ENCODE measurements around the gene NOTCH4. TPM values are rescaled to one million over a fixed set of nuclear protein-coding genes. Genes with fewer than 3 reads are reported as not detected.
A peak's percentile ranks its signal among the peaks of the same experiment; 100 is the strongest.

NOTCH4 gene
- total RNA-seq, 1 donor from 2014 or later: 4.9 TPM

GRCh38 chr6:32181148-32181702, 42.6 kb downstream of the NOTCH4 start:
- Mint-ChIP-seq H3K9me3 (ENCODE audit: unreplicated experiment) (peaks cover 17% of the 10 kb centered on the region), H3K36me3 (ENCODE audit: unreplicated experiment) (peaks cover 5% of the 10 kb centered on the region), H3K27me3 (ENCODE audit: unreplicated experiment) (peaks cover 18% of the 10 kb centered on the region), H3K27ac (ENCODE audit: unreplicated experiment) (peak overlapping the region; percentile 28), H3K4me1 (ENCODE audit: low read depth, unreplicated experiment) (peaks cover 29% of the 10 kb centered on the region), H3K4me3 (ENCODE audit: unreplicated experiment) (no peak overlapping the region)
- no peak for TF ChIP-seq CTCF (IDR thresholded peaks at IDR 0.05; ENCODE audit: partially characterized antibody, unreplicated experiment)
- DNase-seq: no peak

- peaks cover 19% of the 10 kb centered on the region for H3K9me3 Mint-ChIP-seq (ENCODE audit: unreplicated experiment)
- peaks cover 33% of the 10 kb centered on the region for H3K4me1 Mint-ChIP-seq (ENCODE audit: low read depth, unreplicated experiment)
- TF ChIP-seq CTCF (IDR thresholded peaks at IDR 0.05; ENCODE audit: partially characterized antibody, unreplicated experiment): no peak
- DNase-seq: no peak
- no peak overlapping the region for H3K27ac Mint-ChIP-seq (ENCODE audit: unreplicated experiment)
- H3K36me3 Mint-ChIP-seq (ENCODE audit: unreplicated experiment): peaks cover 5% of the 10 kb centered on the region
- peaks cover 20% of the 10 kb centered on the region for H3K27me3 Mint-ChIP-seq (ENCODE audit: unreplicated experiment)
- H3K4me3 Mint-ChIP-seq (ENCODE audit: unreplicated experiment): peak overlapping the region; percentile 94
These were observed 44.0 kb downstream of the NOTCH4 start for GRCh38 chr6:32179766-32180405.

DNA sequence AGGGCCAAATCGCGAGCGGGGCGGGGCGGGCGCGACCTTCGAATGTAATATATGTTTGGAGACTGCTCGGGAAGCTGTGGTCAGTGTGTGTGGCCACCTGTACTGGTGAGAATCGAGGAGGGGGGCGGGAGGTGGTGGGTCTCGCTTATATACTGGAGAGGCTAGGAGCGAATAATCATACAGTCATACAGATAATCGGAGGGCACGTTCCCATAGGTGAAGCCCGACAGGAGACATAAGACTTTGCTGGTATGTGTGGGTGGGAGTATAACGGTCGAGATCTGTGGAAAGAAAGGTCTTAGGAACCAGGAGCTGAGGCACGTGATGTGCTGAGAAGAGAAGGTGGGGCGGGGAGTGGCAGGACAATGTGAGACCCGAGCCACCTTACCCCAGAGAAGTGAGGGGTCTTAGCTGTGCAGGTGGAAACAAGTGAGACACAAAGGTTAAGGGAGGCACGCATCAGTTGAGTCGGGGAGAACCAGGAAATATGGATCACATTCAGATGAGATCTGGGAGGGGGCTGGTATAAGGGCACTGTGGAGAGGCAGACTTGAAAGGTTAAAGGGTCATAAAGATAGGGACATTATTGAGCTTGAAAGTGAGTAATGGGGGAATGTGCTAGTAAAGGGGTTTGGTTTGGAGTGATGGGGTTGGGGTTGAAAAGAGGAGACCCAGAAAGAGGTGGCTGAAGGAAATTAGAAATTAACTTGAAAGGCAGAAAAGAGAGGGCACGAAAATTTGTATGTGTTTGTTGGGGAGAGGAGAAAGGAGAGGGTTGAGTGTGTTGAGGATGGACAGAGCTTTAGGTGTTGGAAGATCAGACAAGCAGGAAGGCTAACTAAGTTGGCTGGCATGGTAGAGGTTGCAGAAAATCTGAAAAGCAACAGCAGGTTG, 45.1 kb downstream of the NOTCH4 start:
- peaks cover 22% of the 10 kb centered on the region for H3K9me3 Mint-ChIP-seq (ENCODE audit: unreplicated experiment)
- H3K27me3 Mint-ChIP-seq (ENCODE audit: unreplicated experiment): peaks cover 20% of the 10 kb centered on the region

GRCh38 chr6:32177788-32178546, 45.9 kb downstream of the NOTCH4 start, which contains the start of gene RNF5:
Gene RNF5, plus strand, starts transcription at chr6:32178405. Its CDS starts 107 bp downstream, at chr6:32178512.
- Mint-ChIP-seq H3K27ac (ENCODE audit: unreplicated experiment) (peak within 1 kb of the TSS; percentile 97), H3K36me3 (ENCODE audit: unreplicated experiment) (peaks cover 5% of the 10 kb centered on the region), H3K9me3 (ENCODE audit: unreplicated experiment) (peaks cover 22% of the 10 kb centered on the region), H3K27me3 (ENCODE audit: unreplicated experiment) (peaks cover 20% of the 10 kb centered on the region), H3K4me1 (ENCODE audit: low read depth, unreplicated experiment) (peaks cover 40% of the 10 kb centered on the region), H3K4me3 (ENCODE audit: unreplicated experiment) (peak within 1 kb of the TSS; percentile 94)
- DNase-seq: peak; percentile 92
- no peak for TF ChIP-seq CTCF (IDR thresholded peaks at IDR 0.05; ENCODE audit: partially characterized antibody, unreplicated experiment)

More for the DNA sequence above, 45.1 kb downstream of the NOTCH4 start:
- peak; percentile 49 for DNase-seq
- Mint-ChIP-seq H3K36me3 (ENCODE audit: unreplicated experiment) (peaks cover 5% of the 10 kb centered on the region), H3K27ac (ENCODE audit: unreplicated experiment) (peak overlapping the region; percentile 97), H3K4me3 (ENCODE audit: unreplicated experiment) (peak overlapping the region; percentile 94), H3K4me1 (ENCODE audit: low read depth, unreplicated experiment) (peaks cover 40% of the 10 kb centered on the region)
- no peak for TF ChIP-seq CTCF (IDR thresholded peaks at IDR 0.05; ENCODE audit: partially characterized antibody, unreplicated experiment)
